ENCODE data around the gene SERPINB4.

SERPINB4 gene

DNA sequence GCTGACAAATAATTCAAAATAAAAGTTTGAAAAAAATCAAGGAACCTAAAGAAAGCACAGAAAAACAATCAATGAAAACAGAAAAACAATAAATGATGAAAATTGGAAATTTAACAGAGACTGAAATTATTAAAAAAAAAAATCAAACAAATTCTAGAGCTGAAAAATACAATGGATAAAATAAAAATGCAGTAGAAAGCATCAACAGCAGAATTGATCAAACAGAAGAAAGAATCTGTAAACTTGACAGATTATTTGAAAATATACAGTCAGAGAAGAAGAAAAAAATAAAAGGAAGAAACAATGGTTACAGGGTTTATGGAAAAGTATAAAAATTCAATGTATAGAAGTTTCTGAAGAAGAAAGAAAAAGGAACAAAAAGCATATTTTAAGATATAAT lies 16.2 kb downstream of the SERPINB4 start:
- in situ Hi-C loops (cut with MboI; ENCODE audit: low sequenced_read_pairs), result no loop called here

DNA sequence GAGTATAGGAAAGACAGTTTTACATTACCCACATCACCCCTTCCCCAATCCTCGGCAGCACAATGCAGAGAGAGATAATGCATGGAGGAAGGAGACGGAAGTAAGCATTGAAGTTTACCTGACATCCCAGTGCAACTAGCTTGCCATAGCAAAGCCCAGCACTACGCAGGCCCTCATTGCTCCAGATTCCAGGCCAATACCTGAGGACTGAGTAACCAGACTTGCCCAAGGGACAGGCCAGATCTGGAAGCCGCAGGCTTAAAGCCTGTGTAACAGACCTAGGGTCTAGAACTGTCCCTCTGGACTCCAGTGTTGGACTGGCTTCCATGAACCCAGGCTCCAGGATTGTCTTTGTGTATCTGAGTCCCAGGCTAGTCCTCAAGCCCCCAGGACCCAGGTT lies 17.6 kb downstream of the SERPINB4 start:
- in situ Hi-C loops (cut with MboI; ENCODE audit: low sequenced_read_pairs), result no loop called here

DNA sequence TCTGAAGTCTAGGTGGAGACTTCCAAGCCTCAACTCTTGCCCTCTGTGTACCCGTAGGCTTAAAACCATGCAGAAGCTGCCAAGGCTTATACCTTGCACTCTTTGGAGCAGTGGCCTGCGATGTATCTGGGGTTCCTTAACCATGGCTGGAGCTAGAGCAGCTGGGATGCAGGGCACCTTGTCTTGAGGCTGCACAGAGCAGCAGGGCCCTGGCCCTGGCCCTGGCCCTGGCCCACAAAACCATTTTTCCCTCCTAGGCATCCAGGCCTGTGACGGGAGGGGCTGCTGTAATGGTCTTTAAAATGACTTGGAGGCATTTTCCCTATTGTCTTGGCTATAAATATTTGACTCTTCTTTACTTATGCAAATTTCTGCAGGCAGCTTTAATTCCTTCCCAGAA lies 19.2 kb downstream of the SERPINB4 start:
- in situ Hi-C loops (cut with MboI; ENCODE audit: low sequenced_read_pairs), result no loop called here

DNA sequence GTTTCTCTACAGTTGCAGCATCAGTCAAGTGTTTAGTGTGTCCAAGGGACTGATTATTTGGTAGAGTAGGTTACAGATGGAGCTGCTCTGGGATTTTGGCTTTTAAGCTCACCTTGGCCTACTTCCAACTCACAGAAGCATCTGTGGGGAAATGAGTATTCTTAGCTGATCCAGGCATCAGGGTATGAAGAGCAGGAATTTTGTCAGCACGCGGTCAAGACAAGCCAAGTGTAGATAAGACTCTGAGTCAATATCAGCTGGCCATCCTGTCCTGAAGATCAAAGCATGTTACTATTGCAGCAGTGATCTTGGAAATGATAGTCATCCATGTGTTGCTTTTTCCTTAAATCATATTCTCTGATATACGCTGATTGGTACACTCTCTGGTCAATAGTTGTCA lies 24.4 kb downstream of the SERPINB4 start:
- in situ Hi-C loops (cut with MboI; ENCODE audit: low sequenced_read_pairs), result no loop called here

DNA sequence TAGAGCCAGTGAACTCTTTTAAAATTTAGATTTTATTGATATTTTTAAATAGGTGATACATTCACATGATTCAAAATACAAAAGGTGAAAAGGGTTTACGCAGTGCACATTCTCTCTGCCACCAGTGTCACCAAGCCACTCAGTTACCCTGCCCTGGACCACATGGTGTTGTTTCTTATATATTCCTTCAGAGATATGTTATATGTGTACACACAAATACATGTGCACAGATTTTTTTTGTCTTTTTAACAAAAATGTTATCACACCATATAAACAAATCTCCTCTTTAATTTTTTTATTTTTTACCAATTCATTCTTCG lies 26.2 kb downstream of the SERPINB4 start:
- in situ Hi-C loops (cut with MboI; ENCODE audit: low sequenced_read_pairs), result no loop called here

DNA sequence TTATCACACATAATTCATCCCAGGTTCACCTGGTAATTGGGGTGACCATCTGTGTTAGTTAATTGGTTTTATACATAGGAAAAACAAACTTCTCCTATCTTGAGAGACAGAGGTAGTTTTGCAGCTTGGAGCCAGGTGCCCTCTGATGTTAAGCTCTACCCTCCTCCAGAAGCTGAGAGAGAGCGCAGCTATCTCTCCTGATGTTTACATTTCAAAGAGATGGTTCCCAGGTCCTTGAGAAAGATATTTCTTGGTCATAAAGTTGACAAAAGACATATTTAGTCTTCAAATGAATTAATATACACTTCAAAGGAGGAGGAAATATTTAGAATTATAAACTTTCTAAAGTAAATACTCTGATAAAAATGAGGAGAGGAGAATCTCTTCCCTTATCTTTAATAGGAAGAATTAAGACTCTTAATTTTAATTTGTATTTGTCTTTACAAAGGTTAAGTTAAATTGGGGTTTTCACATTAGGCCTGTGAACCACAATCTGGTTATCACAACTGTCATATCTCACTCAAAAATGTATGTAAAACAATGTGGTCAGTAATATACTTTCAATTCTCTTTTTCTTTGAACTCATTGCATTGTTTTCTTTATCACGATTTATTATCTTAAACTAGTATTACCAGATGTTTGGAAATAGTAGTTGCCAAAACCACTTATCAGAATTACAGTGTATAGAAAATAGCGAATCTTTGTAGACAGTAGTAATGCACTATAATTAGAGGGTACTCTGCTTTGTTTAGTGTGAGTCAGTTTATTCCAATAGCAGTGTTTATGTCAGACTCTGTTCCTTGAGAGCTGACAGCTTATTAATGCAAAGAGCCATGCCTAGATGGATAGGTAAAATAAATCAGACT lies 26.8 kb downstream of the SERPINB4 start:
- in situ Hi-C loops (cut with MboI; ENCODE audit: low sequenced_read_pairs), result no loop called here

DNA sequence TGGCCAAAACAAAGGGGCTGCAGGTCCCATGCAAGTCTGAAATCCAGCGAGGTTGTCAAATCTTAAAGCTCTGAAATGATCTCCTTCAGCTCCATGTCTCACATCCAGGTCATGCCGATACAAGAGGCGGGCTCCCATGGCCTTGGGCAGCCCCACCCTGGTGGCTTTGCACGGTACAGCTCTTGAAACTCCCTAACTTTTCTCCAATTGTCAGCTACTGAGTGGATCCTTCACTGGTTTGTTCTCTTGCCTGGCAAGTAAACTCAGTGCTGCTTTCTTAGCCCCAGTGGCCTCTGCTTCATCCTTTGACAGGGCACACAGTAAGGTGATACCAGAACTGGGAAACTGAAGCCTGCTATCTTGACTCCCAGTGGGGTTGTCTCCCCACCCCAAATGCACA lies 30.6 kb downstream of the SERPINB4 start:
- in situ Hi-C loops (cut with MboI; ENCODE audit: low sequenced_read_pairs), result no loop called here

DNA sequence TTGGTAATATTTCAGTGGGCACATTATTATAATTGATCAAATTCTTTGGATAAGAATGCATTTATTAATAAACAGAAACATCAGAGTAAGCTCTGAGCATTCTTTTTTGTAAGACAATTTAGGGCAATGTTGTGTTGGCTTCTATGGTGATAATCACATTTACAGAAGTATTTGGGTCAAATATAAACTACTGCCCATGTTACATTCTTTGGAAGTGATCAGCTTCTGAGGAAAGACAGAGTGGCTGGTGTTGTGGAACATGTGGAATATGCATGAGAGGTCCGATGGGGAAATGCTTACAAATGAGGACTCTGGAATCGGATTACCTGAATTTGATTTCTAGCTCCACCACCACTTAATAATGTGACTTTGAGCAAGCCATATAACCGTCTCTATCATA lies 37.5 kb downstream of the SERPINB4 start:
- in situ Hi-C loops (cut with MboI; ENCODE audit: low sequenced_read_pairs), result no loop called here

DNA sequence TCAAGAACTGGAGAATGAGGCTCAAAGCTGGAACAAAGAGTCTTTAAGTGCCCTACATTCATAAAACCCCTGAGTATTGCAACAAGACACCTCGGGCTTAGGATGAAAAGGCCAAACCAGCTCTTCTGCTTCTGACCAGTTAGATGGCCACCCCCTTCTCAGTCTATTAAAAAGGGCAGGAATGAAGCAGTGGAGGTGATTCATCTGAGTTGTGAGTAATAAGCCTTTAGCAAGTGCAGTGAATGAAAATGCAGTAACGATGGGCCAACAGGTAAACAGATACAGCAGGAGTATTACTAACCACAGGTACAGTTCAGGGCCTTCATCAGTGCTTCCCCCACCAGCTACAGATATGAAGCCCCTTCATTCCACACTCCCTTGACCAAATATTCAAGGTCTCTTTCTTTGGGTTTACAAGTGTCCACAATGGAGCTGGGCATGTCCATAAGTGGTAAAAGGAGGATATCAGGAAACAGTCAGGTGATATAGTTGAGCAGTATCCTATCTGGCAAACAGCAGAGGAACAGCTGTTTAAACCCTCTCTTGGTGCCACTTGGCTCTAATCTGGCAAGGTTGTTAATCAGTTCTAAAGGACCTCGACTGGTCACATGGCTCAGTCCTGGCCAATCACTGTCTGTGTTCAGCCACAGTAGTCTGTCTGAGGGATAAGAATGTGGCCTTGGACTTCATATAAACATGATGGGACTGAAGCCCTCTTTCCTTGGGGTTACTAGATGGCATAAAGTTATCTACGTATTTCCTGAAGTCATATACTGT lies 39.1 kb downstream of the SERPINB4 start:
- in situ Hi-C loops (cut with MboI; ENCODE audit: low sequenced_read_pairs), result no loop called here

DNA sequence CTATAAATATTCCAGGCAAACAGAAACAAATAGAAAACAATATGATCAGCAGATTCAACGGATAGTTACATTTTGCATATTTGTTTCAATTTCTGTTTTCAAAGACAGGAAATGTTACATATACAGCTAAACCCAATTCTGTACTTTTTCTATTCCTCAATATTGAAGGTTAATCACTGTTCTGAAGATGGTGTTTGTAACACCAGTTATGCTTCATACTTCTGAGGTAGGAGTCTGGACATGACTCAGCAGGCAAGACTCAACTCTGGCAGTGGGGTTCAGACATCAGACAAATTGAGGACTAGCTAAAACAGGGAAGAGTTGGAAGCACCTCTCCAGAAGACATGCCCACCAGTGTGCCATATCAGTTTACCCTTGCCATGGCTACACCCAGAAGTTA lies 40.3 kb downstream of the SERPINB4 start:
- in situ Hi-C loops (cut with MboI; ENCODE audit: low sequenced_read_pairs), result no loop called here

DNA sequence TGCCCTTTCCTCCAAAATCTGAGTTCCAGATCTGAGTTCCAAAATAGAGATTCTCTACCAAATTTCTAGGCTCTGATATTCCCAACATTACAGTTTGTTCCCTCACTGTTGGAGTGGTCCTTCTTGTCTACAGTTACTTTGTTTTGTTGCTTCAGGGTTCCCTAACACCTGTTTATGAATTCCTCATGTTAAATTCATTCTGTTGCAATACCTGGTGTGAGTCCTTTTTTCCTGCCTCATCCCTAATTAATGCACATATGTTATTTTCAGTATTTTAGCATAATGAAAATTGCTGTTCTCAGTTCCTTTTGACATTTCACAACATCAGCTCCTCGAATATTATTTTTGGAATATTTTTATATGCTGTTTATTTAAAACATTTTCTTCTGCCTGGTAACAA lies 40.7 kb downstream of the SERPINB4 start:
- in situ Hi-C loops (cut with MboI; ENCODE audit: low sequenced_read_pairs), result no loop called here

DNA sequence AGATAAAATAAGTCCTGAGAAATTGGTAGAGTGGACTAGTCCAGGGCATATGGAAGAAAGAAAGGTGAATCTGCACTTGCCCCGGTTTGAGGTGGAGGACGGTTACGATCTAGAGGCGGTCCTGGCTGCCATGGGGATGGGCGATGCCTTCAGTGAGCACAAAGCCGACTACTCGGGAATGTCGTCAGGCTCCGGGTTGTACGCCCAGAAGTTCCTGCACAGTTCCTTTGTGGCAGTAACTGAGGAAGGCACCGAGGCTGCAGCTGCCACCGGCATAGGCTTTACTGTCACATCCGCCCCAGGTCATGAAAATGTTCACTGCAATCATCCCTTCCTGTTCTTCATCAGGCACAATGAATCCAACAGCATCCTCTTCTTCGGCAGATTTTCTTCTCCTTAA lies 47.1 kb downstream of the SERPINB4 start:
- in situ Hi-C loops (cut with MboI; ENCODE audit: low sequenced_read_pairs), result no loop called here

DNA sequence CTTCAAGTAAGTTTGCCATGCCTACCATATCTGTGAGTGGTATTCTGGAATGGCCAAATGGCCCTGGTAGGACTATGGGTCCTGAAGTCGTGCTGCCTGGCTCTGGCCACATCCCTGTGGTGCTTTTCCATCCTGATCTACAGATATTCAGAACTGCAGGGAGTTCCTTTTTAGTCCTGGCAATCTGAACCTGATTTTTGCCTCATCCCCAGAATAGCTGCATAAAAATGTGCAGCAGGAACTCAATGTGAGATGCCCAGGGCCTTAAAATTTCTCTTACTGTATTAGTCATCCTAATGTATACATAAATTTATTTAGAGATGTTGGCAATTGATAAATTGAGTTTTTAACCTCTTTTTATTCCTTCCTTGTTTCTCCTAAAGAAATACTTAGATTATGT lies 51.6 kb downstream of the SERPINB4 start:
- in situ Hi-C loops (cut with MboI; ENCODE audit: low sequenced_read_pairs), result no loop called here

DNA sequence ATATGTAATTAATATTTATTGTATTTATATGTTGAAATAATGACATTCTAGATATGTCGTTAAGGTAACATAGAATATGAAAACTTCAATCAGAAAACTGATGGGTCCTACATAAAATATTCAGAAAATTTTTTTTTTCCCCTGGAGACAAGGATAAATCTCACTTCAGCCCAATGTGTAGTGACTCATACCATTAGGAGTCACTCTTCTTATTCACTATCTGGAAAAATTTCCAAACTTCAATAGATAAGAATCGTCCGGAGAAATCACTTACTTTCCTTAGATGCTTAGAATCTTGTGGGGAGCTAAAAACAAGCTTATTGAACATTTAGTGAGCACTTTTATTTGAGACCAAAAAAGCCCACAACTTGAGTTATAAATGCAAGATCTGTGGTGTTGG lies 52.3 kb downstream of the SERPINB4 start:
- in situ Hi-C loops (cut with MboI; ENCODE audit: low sequenced_read_pairs), result no loop called here

DNA sequence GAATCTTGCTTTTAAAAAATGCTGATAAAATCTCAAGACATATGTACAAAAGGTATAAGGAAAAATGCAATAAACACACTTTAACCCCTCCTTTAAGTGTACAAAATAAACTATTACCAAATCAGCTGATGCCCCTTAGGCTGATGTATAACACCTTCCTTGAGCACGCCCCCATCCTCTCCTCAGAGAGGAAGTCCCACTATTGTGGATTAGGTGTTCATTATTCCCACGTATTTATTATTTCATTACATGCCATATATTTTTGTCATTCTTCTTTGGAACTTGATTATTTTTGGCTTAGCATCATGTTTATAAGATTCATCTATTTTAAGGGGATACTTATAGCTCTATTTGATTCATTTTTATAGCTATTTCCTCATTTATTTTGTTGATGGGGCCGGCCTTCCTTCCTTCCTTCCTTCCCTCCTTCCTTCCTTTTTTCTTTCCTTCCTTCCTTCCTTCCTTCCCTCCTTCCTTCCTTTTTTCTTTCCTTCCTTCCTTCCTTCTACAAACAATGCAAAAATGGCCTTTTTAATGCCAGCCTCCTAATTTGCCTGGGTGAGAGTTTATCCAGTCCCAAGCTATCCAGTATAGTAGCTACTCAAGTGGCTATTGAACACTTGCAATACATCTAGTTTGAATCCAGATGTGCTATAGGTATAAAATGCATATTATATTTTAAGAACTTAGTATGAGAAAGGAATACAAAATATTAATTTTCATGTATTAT lies 52.9 kb downstream of the SERPINB4 start:
- in situ Hi-C loops (cut with MboI; ENCODE audit: low sequenced_read_pairs), result no loop called here

DNA sequence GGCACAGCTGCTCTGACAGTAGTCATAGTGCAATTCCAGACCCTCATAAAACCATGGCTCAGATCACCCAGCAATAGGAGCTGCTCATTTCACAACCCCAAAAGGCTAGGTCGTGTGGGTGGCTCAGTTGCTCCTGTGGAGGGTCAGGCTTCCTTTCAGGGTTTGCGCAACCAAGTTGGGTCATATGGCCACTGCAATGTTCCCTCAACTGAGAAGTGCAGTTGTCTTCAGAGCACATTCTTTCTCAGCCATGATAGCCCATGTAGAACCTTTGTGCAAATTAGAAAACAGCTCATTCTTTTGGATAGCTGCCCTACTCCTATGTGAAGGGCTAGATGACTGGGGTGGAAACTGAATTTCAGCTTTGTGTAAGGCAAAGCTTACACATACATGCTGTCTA lies 53.7 kb downstream of the SERPINB4 start:
- in situ Hi-C loops (cut with MboI; ENCODE audit: low sequenced_read_pairs), result no loop called here

DNA sequence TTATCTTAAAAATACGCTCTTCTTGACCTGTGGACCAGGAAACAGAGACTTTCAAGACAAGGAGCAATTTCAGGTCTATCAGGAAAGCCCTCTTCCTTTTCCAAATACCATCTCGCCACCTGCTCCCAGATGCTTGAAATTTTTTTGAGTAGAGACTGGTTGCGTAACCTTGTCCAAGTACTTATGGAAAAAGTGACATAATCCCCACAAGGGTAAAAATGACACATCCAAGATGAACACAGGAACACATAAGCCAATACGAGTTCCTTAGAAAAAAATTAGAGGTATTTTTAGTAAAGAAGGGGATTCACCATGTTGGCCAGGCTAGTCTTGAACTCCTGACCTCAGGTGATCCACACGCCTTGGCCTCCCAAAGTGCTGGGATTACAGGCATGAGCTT lies 55.1 kb downstream of the SERPINB4 start:
- in situ Hi-C loops (cut with MboI; ENCODE audit: low sequenced_read_pairs), result no loop called here
